CD4-positive, CD25-positive, alpha-beta regulatory T cell (primary cell): ENCODE measurements around the gene SPEG. TPM values are rescaled to one million over a fixed set of nuclear protein-coding genes. Genes with fewer than 3 reads are reported as not detected.

Experiments
- ATAC-seq, 2 donors: fragments of 150-1000 bp; cut with Tn5 transposase; one replicate each; pipeline ENCODE4 v1.10.0; 2021; ENCODE audit warnings: low read depth in 2 of 2, moderate number of reproducible peaks in 2 of 2, moderate library complexity in 1 of 2
- DNase-seq, 3 donors: peaks; one replicate each; pipeline versions ENCODE4 v3.0.0 to v3.0.0-alpha.2; 2012 to 2022; ENCODE audit warnings: mixed read lengths in 1 of 3
- H3K27ac ChIP-seq: one replicate; pipeline ENCODE4 v1.7.0; 2013; ENCODE audit warnings: mild to moderate bottlenecking, low read length; ENCODE audit not compliant: insufficient read depth, poor library complexity, severe bottlenecking
- H3K27me3 ChIP-seq: one replicate; pipeline ENCODE4 v1.7.0; 2013; ENCODE audit warnings: low read length; ENCODE audit not compliant: control insufficient read depth, insufficient read depth
- H3K36me3 ChIP-seq: one replicate; pipeline ENCODE4 v1.7.0; 2013; ENCODE audit warnings: mild to moderate bottlenecking, low read length, moderate library complexity; ENCODE audit not compliant: control insufficient read depth, insufficient read depth
- H3K4me1 ChIP-seq: 2 replicates; pipeline ENCODE4 v1.7.0; 2013; ENCODE audit warnings: mild to moderate bottlenecking, low read length; ENCODE audit not compliant: insufficient read depth, control insufficient read depth, poor library complexity, severe bottlenecking
- H3K4me3 ChIP-seq: one replicate; pipeline ENCODE4 v1.7.0; 2013; ENCODE audit warnings: low read depth, mild to moderate bottlenecking, low read length, moderate library complexity
- H3K9me3 ChIP-seq, 2 experiments: 1 replicate in 1 of 2; 2 replicates in 1 of 2; pipeline ENCODE4 v1.7.0; 2013; ENCODE audit warnings: low read length in 2 of 2, mild to moderate bottlenecking in 1 of 2, moderate library complexity in 1 of 2; ENCODE audit not compliant: control insufficient read depth in 2 of 2
- H3K27ac Mint-ChIP-seq, 3 donors: one replicate each; pipeline ENCODE4 v1.8.0; 2020 to 2022; ENCODE audit warnings: mild to moderate bottlenecking in 3 of 3, mixed read lengths in 3 of 3, moderate library complexity in 2 of 3
- H3K27me3 Mint-ChIP-seq: one replicate; pipeline ENCODE4 v1.8.0; 2022; ENCODE audit warnings: mild to moderate bottlenecking, mixed read lengths
- H3K36me3 Mint-ChIP-seq: one replicate; pipeline ENCODE4 v1.8.0; 2020; ENCODE audit warnings: mixed read lengths
- H3K4me1 Mint-ChIP-seq, 4 donors: one replicate each; pipeline ENCODE4 v1.8.0; 2020 to 2022; ENCODE audit warnings: mixed read lengths in 4 of 4, mild to moderate bottlenecking in 1 of 4
- H3K4me3 Mint-ChIP-seq, 4 donors: one replicate each; pipeline ENCODE4 v1.8.0; 2020 to 2022; ENCODE audit warnings: mild to moderate bottlenecking in 4 of 4, mixed read lengths in 4 of 4, moderate library complexity in 3 of 4
- H3K9me3 Mint-ChIP-seq, 7 donors: one replicate each; pipeline ENCODE4 v1.8.0; 2020 to 2022; ENCODE audit warnings: mixed read lengths in 7 of 7, mild to moderate bottlenecking in 3 of 7, moderate library complexity in 2 of 7
- polyA plus RNA-seq, 4 donors: library from polyadenylated mRNA; unstranded; fragments of 300-500 nt; fragmentation: Illumina TruSeq; gene quantifications; one replicate each; pipeline ENCODE4 v1.2.3, GENCODE V29; 2021
- total RNA-seq: library from RNA; stranded (reverse); gene quantifications from one replicate; pipeline ENCODE4 v1.2.3, GENCODE V29; 2022

Gene SPEG
- total and polyA plus RNA-seq, 5 donors from 2014 or later: 0.20 to 4.1 TPM; not detected in 3

- Mint-ChIP-seq H3K27me3 (peaks cover 6% of the 10 kb centered on the region), H3K27ac (no peak overlapping the region), H3K4me1 (no peaks in the 10 kb centered on the region), H3K4me3 (no peak overlapping the region), H3K9me3 (no peaks in the 10 kb centered on the region), H3K36me3 (no peaks in the 10 kb centered on the region)
- Histone ChIP-seq H3K9me3 (no peaks in the 10 kb centered on the region), H3K27me3 (no peaks in the 10 kb centered on the region), H3K4me3 (no peak overlapping the region), H3K4me1 (no peaks in the 10 kb centered on the region), H3K27ac (no peak overlapping the region), H3K36me3 (no peaks in the 10 kb centered on the region)
- DNase-seq (no peak), ATAC-seq (no peak)
Observed at GRCh38 chr2:219470429-219470828, 35.8 kb downstream of the SPEG start.

- no peak overlapping the region for H3K4me3 Mint-ChIP-seq
- H3K9me3 Mint-ChIP-seq: no peaks in the 10 kb centered on the region
- H3K27ac ChIP-seq: no peak overlapping the region
- ATAC-seq (peak in 1 of 2 donors; percentile 16), DNase-seq (no peak)
- H3K36me3 Mint-ChIP-seq: no peaks in the 10 kb centered on the region
- no peaks in the 10 kb centered on the region for H3K27me3 ChIP-seq
- peaks cover 0 to 5% (median 0%) of the 10 kb centered on the region in 4 donors for H3K4me1 Mint-ChIP-seq
- H3K4me1 ChIP-seq: no peaks in the 10 kb centered on the region
- H3K9me3 ChIP-seq: no peaks in the 10 kb centered on the region
- peaks cover 6% of the 10 kb centered on the region for H3K27me3 Mint-ChIP-seq
- H3K4me3 ChIP-seq: no peak overlapping the region
- no peak overlapping the region for H3K27ac Mint-ChIP-seq
- H3K36me3 ChIP-seq: no peaks in the 10 kb centered on the region
Observed at GRCh38 chr2:219471476-219472371, 37.1 kb downstream of the SPEG start.

GRCh38 chr2:219472629-219473187, 38.1 kb downstream of the SPEG start:
- H3K9me3 ChIP-seq: no peaks in the 10 kb centered on the region
- no peaks in the 10 kb centered on the region for H3K4me1 ChIP-seq
- Mint-ChIP-seq H3K4me3 (no peak overlapping the region), H3K9me3 (no peaks in the 10 kb centered on the region), H3K36me3 (no peaks in the 10 kb centered on the region), H3K27ac (no peak overlapping the region), H3K4me1 (peaks cover 0 to 5% (median 0%) of the 10 kb centered on the region in 4 donors), H3K27me3 (peaks cover 6% of the 10 kb centered on the region)
- no peaks in the 10 kb centered on the region for H3K36me3 ChIP-seq
- no peak overlapping the region for H3K4me3 ChIP-seq
- no peak overlapping the region for H3K27ac ChIP-seq
- H3K27me3 ChIP-seq: no peaks in the 10 kb centered on the region
- ATAC-seq (no peak), DNase-seq (no peak)

- H3K27me3 Mint-ChIP-seq: peaks cover 6% of the 10 kb centered on the region
- no peaks in the 10 kb centered on the region for H3K36me3 ChIP-seq
- no peak for DNase-seq
Observed at GRCh38 chr2:219473511-219473910, 38.9 kb downstream of the SPEG start.

GRCh38 chr2:219474285-219475060, 39.8 kb downstream of the SPEG start:
- ATAC-seq: no peak
- no peak overlapping the region for H3K4me3 ChIP-seq
- no peaks in the 10 kb centered on the region for H3K4me1 ChIP-seq
- no peaks in the 10 kb centered on the region for H3K27me3 ChIP-seq
- Mint-ChIP-seq H3K4me3 (no peak overlapping the region), H3K27ac (no peak overlapping the region), H3K27me3 (peaks cover 6% of the 10 kb centered on the region), H3K36me3 (no peaks in the 10 kb centered on the region), H3K9me3 (no peaks in the 10 kb centered on the region), H3K4me1 (peaks cover 0 to 5% (median 0%) of the 10 kb centered on the region in 4 donors)
- H3K27ac ChIP-seq: no peak overlapping the region
- DNase-seq: no peak
- no peaks in the 10 kb centered on the region for H3K36me3 ChIP-seq
- no peaks in the 10 kb centered on the region for H3K9me3 ChIP-seq

More at GRCh38 chr2:219473511-219473910, 38.9 kb downstream of the SPEG start:
- ATAC-seq: no peak
- no peaks in the 10 kb centered on the region for H3K9me3 Mint-ChIP-seq
- H3K4me3 ChIP-seq: no peak overlapping the region
- no peak overlapping the region for H3K27ac ChIP-seq
- no peaks in the 10 kb centered on the region for H3K27me3 ChIP-seq
- H3K36me3 Mint-ChIP-seq: no peaks in the 10 kb centered on the region
- H3K4me3 Mint-ChIP-seq: no peak overlapping the region
- H3K4me1 Mint-ChIP-seq: peaks cover 0 to 5% (median 0%) of the 10 kb centered on the region in 4 donors
- H3K27ac Mint-ChIP-seq: no peak overlapping the region
- H3K9me3 ChIP-seq: no peaks in the 10 kb centered on the region
- no peaks in the 10 kb centered on the region for H3K4me1 ChIP-seq

- no peaks in the 10 kb centered on the region for H3K4me1 ChIP-seq
- ATAC-seq (no peak), DNase-seq (no peak)
- no peak overlapping the region for H3K27ac Mint-ChIP-seq
- H3K4me1 Mint-ChIP-seq: peaks cover 0 to 5% (median 0%) of the 10 kb centered on the region in 4 donors
- no peaks in the 10 kb centered on the region for H3K27me3 ChIP-seq
- peaks cover 6% of the 10 kb centered on the region for H3K27me3 Mint-ChIP-seq
- no peaks in the 10 kb centered on the region for H3K9me3 ChIP-seq
- no peak overlapping the region for H3K4me3 ChIP-seq
- H3K36me3 Mint-ChIP-seq: no peaks in the 10 kb centered on the region
- no peak overlapping the region for H3K27ac ChIP-seq
- H3K36me3 ChIP-seq: no peaks in the 10 kb centered on the region
- no peak overlapping the region for H3K4me3 Mint-ChIP-seq
- no peaks in the 10 kb centered on the region for H3K9me3 Mint-ChIP-seq
Observed at GRCh38 chr2:219475278-219475677, 40.6 kb downstream of the SPEG start.

- H3K4me1 ChIP-seq: no peaks in the 10 kb centered on the region
- Mint-ChIP-seq H3K27me3 (peaks cover 1% of the 10 kb centered on the region), H3K4me3 (no peak overlapping the region), H3K4me1 (peaks cover 0 to 5% (median 0%) of the 10 kb centered on the region in 4 donors), H3K9me3 (no peaks in the 10 kb centered on the region), H3K36me3 (no peaks in the 10 kb centered on the region), H3K27ac (no peak overlapping the region)
- H3K36me3 ChIP-seq: no peaks in the 10 kb centered on the region
- DNase-seq: peak in 2 of 3 donors; percentile 29 to 47
- peak in 1 of 2 donors; percentile 56 for ATAC-seq
- H3K4me3 ChIP-seq: no peak overlapping the region
- H3K27ac ChIP-seq: no peak overlapping the region
- no peaks in the 10 kb centered on the region for H3K9me3 ChIP-seq
- H3K27me3 ChIP-seq: no peaks in the 10 kb centered on the region
Observed at GRCh38 chr2:219475697-219476651, 41.3 kb downstream of the SPEG start.
